WI38 (cell line): Measurements from ENCODE around the gene SOAT2.
A peak's percentile ranks its signal among the peaks of the same experiment; 100 is the strongest.
"Not testable (repeated sequence)": the region's sequence is repeated elsewhere in the genome, so short reads cannot be mapped to it uniquely, and the experiment has no call there.

ENCODE experiments used
- H3K4me3 ChIP-seq: 2 replicates; pipeline ENCODE4 v1.5.1; 2011; ENCODE audit warnings: low read depth, mild to moderate bottlenecking, control low read depth, low read length
- TF ChIP-seq, protein P1 (sequence below): IDR thresholded peaks from 2 replicates; pipeline ENCODE4 v1.5.1; 2012; ENCODE audit warnings: low read depth, mild to moderate bottlenecking, control low read depth, low read length

SOAT2 gene

DNA sequence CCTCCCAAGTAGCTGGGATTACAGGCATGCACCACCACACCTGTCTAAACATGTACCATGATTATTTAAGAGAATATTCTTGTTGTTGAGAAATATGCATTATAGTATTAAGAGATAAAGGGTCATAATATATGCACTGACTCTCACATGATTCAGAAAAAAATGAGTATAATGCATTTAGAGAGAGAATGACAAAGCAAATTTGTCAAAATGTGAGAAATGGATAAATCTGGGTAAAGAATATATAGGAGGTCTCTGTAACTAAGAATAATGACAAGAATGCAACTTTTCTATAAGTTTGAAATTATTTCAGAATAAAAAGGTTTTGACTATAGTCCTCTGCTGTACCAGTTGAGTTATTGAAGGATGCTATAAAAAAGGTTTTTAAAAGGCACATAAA lies 49.1 kb downstream of the SOAT2 start:
- H3K4me3 ChIP-seq = no peak overlapping the region
- TF ChIP-seq, protein P1, sequence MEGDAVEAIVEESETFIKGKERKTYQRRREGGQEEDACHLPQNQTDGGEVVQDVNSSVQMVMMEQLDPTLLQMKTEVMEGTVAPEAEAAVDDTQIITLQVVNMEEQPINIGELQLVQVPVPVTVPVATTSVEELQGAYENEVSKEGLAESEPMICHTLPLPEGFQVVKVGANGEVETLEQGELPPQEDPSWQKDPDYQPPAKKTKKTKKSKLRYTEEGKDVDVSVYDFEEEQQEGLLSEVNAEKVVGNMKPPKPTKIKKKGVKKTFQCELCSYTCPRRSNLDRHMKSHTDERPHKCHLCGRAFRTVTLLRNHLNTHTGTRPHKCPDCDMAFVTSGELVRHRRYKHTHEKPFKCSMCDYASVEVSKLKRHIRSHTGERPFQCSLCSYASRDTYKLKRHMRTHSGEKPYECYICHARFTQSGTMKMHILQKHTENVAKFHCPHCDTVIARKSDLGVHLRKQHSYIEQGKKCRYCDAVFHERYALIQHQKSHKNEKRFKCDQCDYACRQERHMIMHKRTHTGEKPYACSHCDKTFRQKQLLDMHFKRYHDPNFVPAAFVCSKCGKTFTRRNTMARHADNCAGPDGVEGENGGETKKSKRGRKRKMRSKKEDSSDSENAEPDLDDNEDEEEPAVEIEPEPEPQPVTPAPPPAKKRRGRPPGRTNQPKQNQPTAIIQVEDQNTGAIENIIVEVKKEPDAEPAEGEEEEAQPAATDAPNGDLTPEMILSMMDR = no peak

DNA sequence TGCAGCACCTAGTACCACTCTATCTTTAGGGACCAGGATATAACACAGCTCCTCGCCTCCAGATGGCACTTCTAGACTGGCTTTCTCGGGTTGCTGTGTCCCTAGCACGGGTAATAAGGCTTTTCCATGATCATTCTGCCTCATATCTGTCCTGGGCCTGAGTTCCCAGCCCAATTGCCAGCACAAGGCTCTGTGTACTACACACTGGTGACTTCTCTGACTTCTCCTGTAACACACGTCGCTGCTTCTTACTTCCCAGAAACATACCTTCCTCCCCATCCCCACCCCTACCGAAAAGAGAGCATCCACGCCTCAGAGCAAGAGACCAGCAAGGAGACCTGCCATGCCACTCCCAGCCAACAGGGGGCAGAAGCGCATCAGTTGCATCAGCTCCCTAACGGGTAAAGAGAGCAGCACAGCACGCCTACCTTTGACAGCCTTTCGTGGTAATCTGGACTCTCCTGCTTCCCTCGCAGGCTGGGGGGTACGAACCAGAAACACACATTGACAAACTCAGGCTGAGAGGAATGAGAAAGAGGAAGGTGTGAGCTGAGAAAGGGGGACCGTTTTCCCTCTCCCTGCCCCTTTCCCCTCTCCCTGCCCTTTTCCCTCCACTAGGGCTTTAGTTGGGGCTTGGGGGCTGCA lies 56.0 kb downstream of the SOAT2 start:
- H3K4me3 ChIP-seq = no peak overlapping the region
- TF ChIP-seq, protein P1 = peak; percentile 99

DNA sequence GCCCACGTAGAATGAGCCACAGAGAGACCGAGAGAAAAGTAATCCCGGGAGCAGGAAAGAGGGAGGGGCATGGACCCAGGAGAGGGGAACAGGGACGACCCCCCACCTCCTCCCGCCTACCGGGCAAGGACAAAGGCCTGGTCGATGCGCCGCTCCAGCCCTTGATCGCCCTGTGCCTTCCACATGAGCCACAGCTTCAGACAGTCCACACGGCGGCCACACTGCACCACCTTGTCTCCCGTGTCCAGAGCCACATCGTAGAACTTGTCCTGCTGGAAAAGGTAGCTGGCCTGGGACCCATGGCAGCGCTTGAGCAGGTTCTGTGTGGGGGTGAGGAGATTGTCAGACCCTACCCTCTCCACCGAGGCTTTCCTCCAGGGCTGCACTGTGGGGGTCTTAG lies 56.7 kb downstream of the SOAT2 start:
- TF ChIP-seq, protein P1 = no peak
- H3K4me3 ChIP-seq = no peak overlapping the region

DNA sequence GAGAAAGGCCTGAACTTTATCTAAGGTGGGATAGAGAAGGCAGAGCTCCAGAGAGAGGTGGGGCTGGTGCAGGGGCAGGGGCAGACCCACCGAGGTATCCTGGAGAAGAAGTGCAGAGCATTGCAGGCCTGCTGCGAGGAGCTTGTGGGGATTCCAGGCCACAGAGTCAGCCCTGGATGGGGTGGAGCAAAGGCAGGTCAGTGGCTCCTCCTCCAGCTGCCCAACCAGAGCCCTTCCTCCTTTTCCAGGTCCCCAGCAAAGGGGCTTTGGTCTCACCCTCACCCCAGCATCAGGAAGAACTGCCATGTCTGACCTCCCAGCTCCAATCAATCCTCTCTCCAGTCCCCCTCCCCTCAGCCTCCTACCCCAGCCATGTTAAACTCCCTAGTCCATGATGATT lies 57.4 kb downstream of the SOAT2 start:
- TF ChIP-seq, protein P1 = no peak
- H3K4me3 ChIP-seq = no peak overlapping the region

DNA sequence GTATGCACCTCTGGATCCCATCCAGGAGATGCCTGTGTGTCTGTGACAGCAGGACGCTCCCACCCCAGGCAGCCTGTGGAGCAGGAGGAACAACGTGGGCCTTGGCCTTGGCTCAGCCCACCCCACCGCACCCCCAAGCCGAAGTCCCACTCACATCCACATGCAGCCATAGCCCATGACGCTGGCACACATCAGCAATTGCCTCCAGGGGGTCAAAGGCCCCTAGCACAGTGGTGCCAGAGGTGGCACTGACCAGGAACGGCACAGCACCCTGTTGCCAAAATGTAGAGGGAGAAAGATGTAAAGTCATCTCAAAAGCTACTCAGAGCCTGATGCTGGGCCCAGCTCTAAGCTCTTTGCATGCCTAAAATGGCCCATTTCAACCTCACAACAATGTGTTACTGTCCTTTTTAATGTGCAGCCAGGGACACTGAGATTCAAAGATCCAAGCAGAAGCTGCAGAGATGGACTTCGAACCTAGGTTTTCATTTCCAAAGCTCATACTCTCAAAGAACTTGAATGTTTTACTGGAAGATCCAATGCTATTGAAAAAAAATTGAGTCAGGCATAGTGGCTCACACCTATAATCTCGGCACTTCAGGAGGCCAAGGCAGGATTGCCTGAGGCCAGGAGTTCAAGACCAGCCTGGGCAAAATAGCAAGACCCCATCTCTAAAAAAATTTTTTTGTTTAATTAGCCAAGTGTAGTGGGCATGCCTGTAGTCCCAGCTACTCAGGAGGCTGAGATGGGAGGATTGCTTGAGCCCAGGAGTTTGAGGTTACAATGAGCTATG lies 58.0 kb downstream of the SOAT2 start:
- H3K4me3 ChIP-seq = no peak overlapping the region
- TF ChIP-seq, protein P1 = no peak

DNA sequence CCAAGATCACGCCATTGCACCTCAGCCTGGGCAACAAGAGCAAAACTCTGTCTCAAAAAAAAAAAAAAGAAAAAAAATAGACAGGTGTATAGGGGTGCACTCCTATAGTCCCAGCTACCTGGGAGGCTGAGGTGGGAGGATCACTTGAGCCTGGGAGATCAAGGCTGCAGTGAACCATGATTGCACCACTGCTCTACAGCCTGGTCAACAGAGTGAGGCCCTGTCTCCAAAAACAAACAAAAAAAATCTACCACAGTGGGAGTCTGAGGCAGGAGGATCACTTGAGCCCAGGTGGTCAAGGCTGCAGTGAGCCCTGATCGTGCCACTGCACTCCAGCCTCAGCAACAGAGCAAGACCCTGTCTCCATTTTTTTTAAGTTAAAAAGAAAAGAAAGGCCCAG lies 59.7 kb downstream of the SOAT2 start:
- not testable (repeated sequence) for H3K4me3 ChIP-seq

DNA sequence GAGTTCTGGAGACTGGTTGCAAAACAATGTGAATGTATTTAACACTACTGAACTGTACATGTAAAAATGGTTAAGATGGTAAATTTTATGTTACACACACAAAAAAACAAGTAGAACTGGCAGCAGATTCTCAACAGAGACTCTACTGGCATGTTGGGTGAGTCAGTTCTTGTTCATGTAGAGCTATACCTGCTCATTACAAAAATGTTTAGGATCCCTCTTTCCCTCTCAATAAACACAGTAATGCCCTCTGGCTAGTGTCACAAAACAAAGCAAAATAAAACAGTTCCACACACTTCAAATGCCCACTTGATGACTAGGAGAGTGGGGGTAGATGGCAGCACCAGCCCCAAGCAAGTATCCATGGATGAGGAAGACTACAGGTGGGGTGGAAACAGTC lies 63.6 kb downstream of the SOAT2 start:
- TF ChIP-seq, protein P1 = no peak
- no peak overlapping the region for H3K4me3 ChIP-seq
